Retina (tissue), 1 donor: ENCODE results near the gene VNN1.
A peak's percentile ranks its signal among the peaks of the same experiment; 100 is the strongest.
"Not testable (repeated sequence)": the region's sequence is repeated elsewhere in the genome, so short reads cannot be mapped to it uniquely, and the experiment has no call there.

ENCODE experiments used
- DNase-seq: peaks from one replicate; pipeline ENCODE4 v3.0.0-alpha.2; 2016

The VNN1 gene

GRCh38 chr6:132719736-132720448 is 6.0 kb upstream of the VNN1 start:
- DNase-seq = no peak

GRCh38 chr6:132715881-132716637 is 2.2 kb upstream of the VNN1 start:
- DNase-seq = no peak

- peak; percentile 12 for DNase-seq
Measured at GRCh38 chr6:132715204-132715603, 1.3 kb upstream of the VNN1 start.

- no peak for DNase-seq
Measured at GRCh38 chr6:132714160-132714559, 305 bp upstream of the VNN1 start.

GRCh38 chr6:132712366-132712765 is 1.5 kb downstream of the VNN1 start:
- no peak for DNase-seq

GRCh38 chr6:132708771-132709170 is 5.1 kb downstream of the VNN1 start:
- no peak for DNase-seq

- DNase-seq = no peak
Measured at GRCh38 chr6:132708002-132708401, 5.9 kb downstream of the VNN1 start.

GRCh38 chr6:132706756-132707155 is 7.1 kb downstream of the VNN1 start:
- not testable (repeated sequence) for DNase-seq

GRCh38 chr6:132703936-132704335 is 9.9 kb downstream of the VNN1 start:
- no peak for DNase-seq

- DNase-seq = no peak
Measured at GRCh38 chr6:132698608-132699007, 15.2 kb downstream of the VNN1 start.

- DNase-seq = no peak
Measured at GRCh38 chr6:132695773-132696172, 18.1 kb downstream of the VNN1 start.

GRCh38 chr6:132693478-132693877 is 20.4 kb downstream of the VNN1 start:
- no peak for DNase-seq

- DNase-seq = no peak
Measured at GRCh38 chr6:132690678-132691077, 23.2 kb downstream of the VNN1 start.

GRCh38 chr6:132687306-132687705 is 26.5 kb downstream of the VNN1 start:
- no peak for DNase-seq

GRCh38 chr6:132686531-132686930 is 27.3 kb downstream of the VNN1 start:
- DNase-seq = no peak

- no peak for DNase-seq
Measured at GRCh38 chr6:132685009-132685408, 28.8 kb downstream of the VNN1 start.

GRCh38 chr6:132684272-132684671 is 29.6 kb downstream of the VNN1 start:
- no peak for DNase-seq

GRCh38 chr6:132683543-132683942 is 30.3 kb downstream of the VNN1 start:
- no peak for DNase-seq

- DNase-seq = not testable (repeated sequence)
Measured at GRCh38 chr6:132679094-132679493, 34.8 kb downstream of the VNN1 start.

- DNase-seq = no peak
Measured at GRCh38 chr6:132675749-132676148, 38.1 kb downstream of the VNN1 start.

GRCh38 chr6:132675002-132675401 is 38.9 kb downstream of the VNN1 start:
- DNase-seq = no peak

- DNase-seq = no peak
Measured at GRCh38 chr6:132673376-132674094, 40.3 kb downstream of the VNN1 start.

- no peak for DNase-seq
Measured at GRCh38 chr6:132671295-132671694, 42.6 kb downstream of the VNN1 start.
